HCT116 (cell line): ENCODE measurements around the gene SLAIN2. TPM values are rescaled to one million over a fixed set of nuclear protein-coding genes. Genes with fewer than 3 reads are reported as not detected.

Source experiments
- ATAC-seq: fragments of 200-7000 bp; cut with Tn5 transposase; 2 replicates; pipeline ENCODE4 v1.9.1; 2020; ENCODE audit warnings: mild to moderate bottlenecking, moderate library complexity
- BruUV-seq: library from RNA; stranded (reverse); fragments of 400-500 nt; replicated peaks from 2 replicates; lab custom pipeline; 2021; lab: Mats Ljungman, UMichigan
- CTCF ChIA-PET: fragments of 300-600 bp; sonication (Branson Sonifier 250); formaldehyde crosslinking; loops from one replicate; lab custom pipeline; 2021; ENCODE audit warnings: antibody characterized with exemption; lab: Charles Lee
- POLR2A ChIA-PET: fragments of 300-600, 350-600 bp; sonication (Branson Sonifier 250); formaldehyde crosslinking; loops from one replicate; lab custom pipeline; 2021; ENCODE audit warnings: antibody characterized with exemption; lab: Charles Lee
- RAD21 ChIA-PET, 2 experiments: fragments of 300-600 bp; sonication (Branson Sonifier 250); formaldehyde crosslinking; loops; one replicate each; lab custom pipeline; 2023; ENCODE audit warnings: low total read pairs in 2 of 2; ENCODE audit not compliant: uncharacterized antibody in 2 of 2, unreplicated experiment in 2 of 2, low non-redundant PET in 1 of 2; lab: Charles Lee
- DNase-seq: peaks from one replicate; pipeline ENCODE4 v3.0.0-alpha.2; 2010; ENCODE audit warnings: low read depth, low spot score
- H2AFZ ChIP-seq: fragments of 200-600 bp; shearing (Covaris generic), sonication (generic); 2 replicates; pipeline ENCODE4 v1.6.1; 2017; ENCODE audit warnings: low read depth, mixed run types, mixed read lengths, antibody characterized with exemption, low read length; ENCODE audit not compliant: poor library complexity, severe bottlenecking
- H3K27ac ChIP-seq: 2 replicates; pipeline ENCODE4 v1.5.1; 2012; ENCODE audit warnings: low read depth, low read length
- H3K27me3 ChIP-seq: fragments of 200-600 bp; sonication (generic); 2 replicates; pipeline ENCODE4 v1.6.1; 2016; ENCODE audit warnings: mixed run types, low read length, mixed read lengths; ENCODE audit not compliant: insufficient read depth
- H3K36me3 ChIP-seq, 2 experiments: fragments of 200-500 bp in 1 of 2; fragments of 200-600 bp in 1 of 2; sonication (Bioruptor generic) in 1 of 2; sonication (generic) in 1 of 2; 2 replicates each; pipeline versions ENCODE4 v1.5.1 to v1.6.1; 2014 to 2016; ENCODE audit warnings: low read length in 2 of 2, inconsistent platforms in 1 of 2, mixed read lengths in 1 of 2, mixed run types in 1 of 2; ENCODE audit not compliant: insufficient read depth in 2 of 2, control insufficient read depth in 1 of 2
- H3K4me1 ChIP-seq, 2 experiments: fragments of 200-600 bp in 1 of 2; sonication (generic) in 1 of 2; 2 replicates each; pipeline versions ENCODE4 v1.5.1 to v1.6.1; 2012 to 2017; ENCODE audit warnings: low read length in 2 of 2, inconsistent platforms in 1 of 2, mild to moderate bottlenecking in 1 of 2, mixed read lengths in 1 of 2, mixed run types in 1 of 2, moderate library complexity in 1 of 2; ENCODE audit not compliant: insufficient read depth in 2 of 2, control insufficient read depth in 1 of 2
- H3K4me2 ChIP-seq: fragments of 200-600 bp; sonication (generic); 2 replicates; pipeline ENCODE4 v1.6.1; 2017; ENCODE audit warnings: mixed run types, low read length, mixed read lengths
- H3K4me3 ChIP-seq, 2 experiments: fragments of 200-600 bp in 1 of 2; sonication (generic) in 1 of 2; replicated peaks in 1 of 2; 2 replicates each; pipeline ENCODE4 v1.5.1; 2011 to 2016; ENCODE audit warnings: low read length in 2 of 2, control low read depth in 1 of 2, low read depth in 1 of 2, mild to moderate bottlenecking in 1 of 2, mixed read lengths in 1 of 2, mixed run types in 1 of 2
- H3K79me2 ChIP-seq: fragments of 200-600 bp; sonication (generic); 2 replicates; pipeline ENCODE4 v1.6.1; 2017; ENCODE audit warnings: mild to moderate bottlenecking, mixed run types, low read length, moderate library complexity, mixed read lengths; ENCODE audit not compliant: insufficient read depth
- H3K9ac ChIP-seq: fragments of 200-600 bp; sonication (generic); 2 replicates; pipeline ENCODE4 v1.6.1; 2016; ENCODE audit warnings: low read length, mixed read lengths
- H3K9me2 ChIP-seq: fragments of 200-600 bp; sonication (generic), shearing (Covaris generic); 2 replicates; pipeline ENCODE4 v1.6.1; 2017; ENCODE audit warnings: mixed run types, mild to moderate bottlenecking, moderate library complexity; ENCODE audit not compliant: insufficient read depth
- H3K9me3 ChIP-seq, 2 experiments: fragments of 200-500 bp in 1 of 2; fragments of 200-600 bp in 1 of 2; sonication (Bioruptor generic) in 1 of 2; sonication (generic) in 1 of 2; 2 replicates each; pipeline ENCODE4 v1.6.1; 2014 to 2017; ENCODE audit warnings: low read length in 2 of 2, mixed read lengths in 2 of 2, inconsistent platforms in 1 of 2, low read depth in 1 of 2, mild to moderate bottlenecking in 1 of 2, mixed run types in 1 of 2, moderate library complexity in 1 of 2; ENCODE audit not compliant: control insufficient read depth in 1 of 2, insufficient read depth in 1 of 2
- H4K20me1 ChIP-seq: fragments of 200-600 bp; sonication (generic), shearing (Covaris generic); 2 replicates; pipeline ENCODE4 v1.6.1; 2017; ENCODE audit warnings: mixed run types, mild to moderate bottlenecking, moderate library complexity; ENCODE audit not compliant: insufficient read depth
- CTCF ChIP-seq, 3 experiments: fragments of 200-600 bp in 1 of 3; sonication (generic) in 1 of 3; IDR thresholded peaks in 2 of 3; conservative IDR thresholded peaks in 1 of 3; 2 replicates each; pipeline ENCODE4 v1.5.1; 2012 to 2017; ENCODE audit warnings: low read depth in 2 of 3, low read length in 2 of 3, antibody characterized with exemption in 1 of 3, borderline replicate concordance in 1 of 3, control low read depth in 1 of 3, mild to moderate bottlenecking in 1 of 3, mixed read lengths in 1 of 3, mixed run types in 1 of 3, moderate library complexity in 1 of 3; ENCODE audit not compliant: insufficient read depth in 1 of 3
- EGR1 ChIP-seq: IDR thresholded peaks from 2 replicates; pipeline ENCODE4 v1.6.1; 2012; ENCODE audit warnings: low read depth
- EZH2phosphoT487 ChIP-seq: fragments of 200-600 bp; IDR thresholded peaks from 2 replicates; pipeline ENCODE4 v1.6.1; 2018; ENCODE audit warnings: antibody characterized with exemption, borderline replicate concordance
- MAX ChIP-seq: IDR thresholded peaks from 2 replicates; pipeline ENCODE4 v1.6.1; 2012
- POLR2AphosphoS5 ChIP-seq: IDR thresholded peaks from 2 replicates; pipeline ENCODE4 v1.6.1; 2011; ENCODE audit warnings: mild to moderate bottlenecking, low read depth, low read length, moderate library complexity
- TCF7L2 ChIP-seq: IDR thresholded peaks from 2 replicates; pipeline ENCODE4 v1.7.0; 2011; ENCODE audit warnings: borderline replicate concordance, inconsistent platforms; ENCODE audit not compliant: insufficient read depth, insufficient read length; ENCODE audit errors: extremely low read depth
- YY1 ChIP-seq: IDR thresholded peaks from 2 replicates; pipeline ENCODE4 v1.6.1; 2011; ENCODE audit warnings: low read length, low read depth, moderate library complexity, mild to moderate bottlenecking; ENCODE audit not compliant: insufficient replicate concordance; ENCODE audit errors: extremely low read depth
- ZBTB33 ChIP-seq: IDR thresholded peaks from 2 replicates; pipeline ENCODE4 v1.6.1; 2011; ENCODE audit warnings: mild to moderate bottlenecking, low read length, moderate library complexity; ENCODE audit not compliant: insufficient replicate concordance; ENCODE audit errors: extremely low read depth
- ZNF274 ChIP-seq: fragments of 200-500 bp; sonication (Bioruptor generic); IDR thresholded peaks from 2 replicates; pipeline ENCODE4 v1.6.1; 2014; ENCODE audit warnings: mild to moderate bottlenecking, low read depth, low read length, inconsistent platforms
- intact Hi-C: fragments of 100-400 bp; cut with micrococcal nuclease; formaldehyde crosslinking; loops from 2 replicates; pipeline ENCODE4 v1.10.0; 2022
- total RNA-seq: library from RNA; stranded (reverse); gene quantifications from one replicate; pipeline ENCODE4 v1.2.1, GENCODE V29; 2021; ENCODE audit not compliant: unreplicated experiment

Gene SLAIN2
- total RNA-seq, 1 experiment from 2014 or later: 50.3 TPM

- TF ChIP-seq ZBTB33: no peak
- TF ChIP-seq YY1: no peak
- no peak for TF ChIP-seq EZH2phosphoT487
- no peak for TF ChIP-seq CTCF (IDR thresholded peaks at IDR 0.05 in 2 of 3, conservative IDR thresholded peaks at IDR 0.05 in 1 of 3; ENCODE audit: borderline replicate concordance in 1 of 3, insufficient read depth in 1 of 3, low read depth in 2 of 3, low read length in 2 of 3)
Measured at GRCh38 chr4:48305508-48305907, 35.8 kb upstream of the SLAIN2 start (continued).

- DNase-seq: no peak
- Histone ChIP-seq H3K27ac (no peak overlapping the region), H3K4me1 (no peaks in the 10 kb centered on the region), H3K4me3 (no peak overlapping the region), H3K79me2 (no peaks in the 10 kb centered on the region), H3K9me3 (no peaks in the 10 kb centered on the region), H2AFZ (no peak overlapping the region), H3K4me2 (no peak overlapping the region), H4K20me1 (no peaks in the 10 kb centered on the region; the same call in 1 of the 2 replicates), H3K9me2 (no peaks in the 10 kb centered on the region), H3K36me3 (no peaks in the 10 kb centered on the region), H3K27me3 (no peaks in the 10 kb centered on the region), H3K9ac (no peak overlapping the region)
- no peak for ATAC-seq
- ChIA-PET POLR2A (no interaction called here), RAD21 (no interaction called here), CTCF (no interaction called here)
- intact Hi-C loops: no loop called here
- BruUV-seq: no TSS peak
- no peak for TF ChIP-seq ZNF274
- no peak for TF ChIP-seq EGR1
- TF ChIP-seq MAX: no peak
- TF ChIP-seq CTCF (IDR thresholded peaks at IDR 0.05 in 2 of 3, conservative IDR thresholded peaks at IDR 0.05 in 1 of 3; ENCODE audit: borderline replicate concordance in 1 of 3, insufficient read depth in 1 of 3, low read depth in 2 of 3, low read length in 2 of 3): no peak
- no peak for TF ChIP-seq TCF7L2
- TF ChIP-seq POLR2AphosphoS5: no peak
Measured at GRCh38 chr4:48307528-48307927, 33.8 kb upstream of the SLAIN2 start.
